Common myeloid progenitor, CD34-positive (primary cell): Measurements from ENCODE around the gene FOXK1.
"Not testable (repeated sequence)": the region's sequence is repeated elsewhere in the genome, so short reads cannot be mapped to it uniquely, and the experiment has no call there.

Experiments used
- CTCF ChIA-PET: fragments of 350-600 bp; sonication (Branson Sonifier 250); formaldehyde crosslinking; loops from one replicate; lab custom pipeline; 2021; ENCODE audit warnings: antibody characterized with exemption; lab: Charles Lee
- POLR2A ChIA-PET: fragments of 350-600 bp; sonication (Branson Sonifier 250); formaldehyde crosslinking; loops from one replicate; lab custom pipeline; 2021; ENCODE audit warnings: antibody characterized with exemption; lab: Charles Lee
- DNase-seq, 3 donors: peaks; one replicate each; pipeline versions ENCODE4 v3.0.0 to v3.0.0-alpha.2; 2013
- H3K27ac ChIP-seq, 2 experiments: 1 replicate in 1 of 2; 2 replicates in 1 of 2; pipeline ENCODE4 v1.7.0; 2013; ENCODE audit warnings: inconsistent platforms in 2 of 2, low read length in 2 of 2, mild to moderate bottlenecking in 2 of 2, low read depth in 1 of 2, moderate library complexity in 1 of 2; ENCODE audit not compliant: severe bottlenecking in 2 of 2, insufficient read depth in 1 of 2, poor library complexity in 1 of 2
- H3K27me3 ChIP-seq, 5 experiments: replicated peaks in 2 of 5; 1 replicate in 3 of 5; 2 replicates in 2 of 5; pipeline versions ENCODE4 v1.6.1 to v1.7.0; 2013; ENCODE audit warnings: low read length in 4 of 5, mild to moderate bottlenecking in 2 of 5, moderate library complexity in 2 of 5, inconsistent platforms in 1 of 5; ENCODE audit not compliant: insufficient read depth in 5 of 5, control insufficient read depth in 4 of 5
- H3K36me3 ChIP-seq, 4 experiments: 1 replicate in 2 of 4; 2 replicates in 2 of 4; pipeline versions ENCODE4 v1.6.1 to v1.7.0; 2013; ENCODE audit warnings: low read length in 3 of 4, control low read depth in 1 of 4, mild to moderate bottlenecking in 1 of 4; ENCODE audit not compliant: control insufficient read depth in 4 of 4, insufficient read depth in 4 of 4
- H3K4me1 ChIP-seq, 4 experiments: 1 replicate in 3 of 4; 2 replicates in 1 of 4; pipeline versions ENCODE4 v1.6.1 to v1.7.1; 2013; ENCODE audit warnings: low read length in 3 of 4, mild to moderate bottlenecking in 3 of 4, control low read depth in 1 of 4, inconsistent platforms in 1 of 4, moderate library complexity in 1 of 4; ENCODE audit not compliant: control insufficient read depth in 4 of 4, insufficient read depth in 4 of 4; ENCODE audit errors: control extremely low read depth in 1 of 4
- H3K4me3 ChIP-seq, 7 experiments: 1 replicate in 4 of 7; 2 replicates in 3 of 7; pipeline versions ENCODE4 v1.5.1 to v1.7.0; 2013; ENCODE audit warnings: mild to moderate bottlenecking in 7 of 7, low read length in 6 of 7, moderate library complexity in 6 of 7, inconsistent platforms in 2 of 7, low read depth in 2 of 7, control low read depth in 1 of 7; ENCODE audit not compliant: insufficient read depth in 4 of 7, control insufficient read depth in 1 of 7; ENCODE audit errors: extremely low read depth in 1 of 7
- H3K9me3 ChIP-seq, 5 experiments: 1 replicate in 4 of 5; 2 replicates in 1 of 5; pipeline versions ENCODE4 v1.6.1 to v1.7.1; 2013; ENCODE audit warnings: low read length in 4 of 5, mild to moderate bottlenecking in 2 of 5, inconsistent platforms in 1 of 5, low read depth in 1 of 5, moderate library complexity in 1 of 5; ENCODE audit not compliant: control insufficient read depth in 4 of 5, insufficient read depth in 2 of 5; ENCODE audit errors: control extremely low read depth in 1 of 5
- WGBS: methylation state at CpG from one replicate; pipeline ENCODE4 v1.1.5; 2013; ENCODE audit not compliant: insufficient coverage; 5-methylcytosine and 5-hydroxymethylcytosine counted together

The FOXK1 gene

GRCh38 chr7:4689151-4689550 lies 7.1 kb downstream of the FOXK1 start:
- 95% methylated on average over 6 of the region's 12 CpGs for WGBS
- POLR2A ChIA-PET: no interaction called here

GRCh38 chr7:4689668-4690067 lies 7.6 kb downstream of the FOXK1 start:
- Histone ChIP-seq H3K27ac (no peak overlapping the region), H3K9me3 (no peaks in the 10 kb centered on the region), H3K27me3 (no peaks in the 10 kb centered on the region), H3K36me3 (peaks cover 2 to 16% (median 4%) of the 10 kb centered on the region in 4 experiments), H3K4me3 (no peak overlapping the region), H3K4me1 (peaks cover 0 to 12% (median 6%) of the 10 kb centered on the region in 4 experiments)
- CTCF ChIA-PET: interaction anchor here (0.6 to 1.6 kb wide), 2 partner anchors 24 to 65 kb away, joined by 3 read pairs; no protein-coding TSS in a partner anchor
- POLR2A ChIA-PET: no interaction called here
- 95% methylated on average over 10 of the region's 12 CpGs for WGBS
- no peak for DNase-seq

More at GRCh38 chr7:4689151-4689550, 7.1 kb downstream of the FOXK1 start:
- H3K9me3 ChIP-seq: no peaks in the 10 kb centered on the region
- no peak overlapping the region for H3K27ac ChIP-seq
- no peak for DNase-seq
- H3K4me3 ChIP-seq: no peak overlapping the region
- CTCF ChIA-PET: no interaction called here
- no peaks in the 10 kb centered on the region for H3K27me3 ChIP-seq
- peaks cover 2 to 16% (median 4%) of the 10 kb centered on the region in 4 experiments for H3K36me3 ChIP-seq
- H3K4me1 ChIP-seq: peaks cover 0 to 16% (median 10%) of the 10 kb centered on the region in 4 experiments

GRCh38 chr7:4690953-4691856 lies 9.1 kb downstream of the FOXK1 start:
- Histone ChIP-seq H3K27me3 (no peaks in the 10 kb centered on the region), H3K36me3 (peaks cover 0 to 15% (median 3%) of the 10 kb centered on the region in 4 experiments), H3K4me1 (peaks cover 0 to 7% (median 1%) of the 10 kb centered on the region in 4 experiments), H3K27ac (no peak overlapping the region), H3K4me3 (no peak overlapping the region), H3K9me3 (no peaks in the 10 kb centered on the region)
- WGBS: 93% methylated on average over 17 of the region's 23 CpGs
- ChIA-PET CTCF (interaction anchor here (0.9 to 1.6 kb wide), 4 partner anchors 22 to 64 kb away, joined by 3 to 4 read pairs (median 3); no protein-coding TSS in a partner anchor), POLR2A (no interaction called here)
- DNase-seq: no peak

- H3K36me3 ChIP-seq: peaks cover 0 to 11% (median 4%) of the 10 kb centered on the region in 4 experiments
- no peak overlapping the region for H3K4me3 ChIP-seq
- H3K4me1 ChIP-seq: peaks cover 0 to 7% (median 1%) of the 10 kb centered on the region in 4 experiments
- no peaks in the 10 kb centered on the region for H3K9me3 ChIP-seq
- ChIA-PET POLR2A (no interaction called here), CTCF (interaction anchor here (0.9 to 1.3 kb wide), 4 partner anchors 21 to 47 kb away, joined by 3 to 4 read pairs (median 3); no protein-coding TSS in a partner anchor)
- H3K27me3 ChIP-seq: no peaks in the 10 kb centered on the region
- 88% methylated on average over 1 of the region's 5 CpGs for WGBS
- DNase-seq: no peak
- H3K27ac ChIP-seq: no peak overlapping the region
Measured at GRCh38 chr7:4692055-4692454, 10.0 kb downstream of the FOXK1 start.

GRCh38 chr7:4692622-4693021 lies 10.5 kb downstream of the FOXK1 start:
- CTCF ChIA-PET: interaction anchor here (0.9 to 1.3 kb wide), 3 partner anchors 31 to 46 kb away, joined by 3 to 4 read pairs (median 3); no protein-coding TSS in a partner anchor
- 88% methylated on average over 1 of the region's 5 CpGs for WGBS
- H3K27ac ChIP-seq, H3K27me3 ChIP-seq, H3K9me3 ChIP-seq, H3K4me1 ChIP-seq, H3K4me3 ChIP-seq, DNase-seq, POLR2A ChIA-PET: not testable (repeated sequence)
- peaks cover 0 to 11% (median 4%) of the 10 kb centered on the region in 4 experiments for H3K36me3 ChIP-seq

- ChIA-PET CTCF (interaction anchor here (0.8 to 2.0 kb wide), 4 partner anchors 7 to 37 kb away, joined by 3 to 5 read pairs (median 4); no protein-coding TSS in a partner anchor), POLR2A (no interaction called here)
- no peak for DNase-seq
- no CpG with 5 or more reads among the region's 2 CpGs for WGBS
- Histone ChIP-seq H3K4me3 (no peak overlapping the region), H3K27ac (peak overlapping the region in 1 of 2 experiments; percentile 14), H3K27me3 (no peaks in the 10 kb centered on the region), H3K4me1 (peaks cover 0 to 7% (median 1%) of the 10 kb centered on the region in 4 experiments), H3K36me3 (peaks cover 0 to 11% (median 4%) of the 10 kb centered on the region in 4 experiments), H3K9me3 (no peaks in the 10 kb centered on the region)
Measured at GRCh38 chr7:4693152-4693551, 11.1 kb downstream of the FOXK1 start.
